ENCODE results near the gene FBXL15. TPM values are rescaled to one million over a fixed set of nuclear protein-coding genes. Genes with fewer than 3 reads are reported as not detected.

The FBXL15 gene
- total RNA-seq, 4 donors from 2014 or later, result 13.4 to 34.0 (median 27.2) TPM

DNA sequence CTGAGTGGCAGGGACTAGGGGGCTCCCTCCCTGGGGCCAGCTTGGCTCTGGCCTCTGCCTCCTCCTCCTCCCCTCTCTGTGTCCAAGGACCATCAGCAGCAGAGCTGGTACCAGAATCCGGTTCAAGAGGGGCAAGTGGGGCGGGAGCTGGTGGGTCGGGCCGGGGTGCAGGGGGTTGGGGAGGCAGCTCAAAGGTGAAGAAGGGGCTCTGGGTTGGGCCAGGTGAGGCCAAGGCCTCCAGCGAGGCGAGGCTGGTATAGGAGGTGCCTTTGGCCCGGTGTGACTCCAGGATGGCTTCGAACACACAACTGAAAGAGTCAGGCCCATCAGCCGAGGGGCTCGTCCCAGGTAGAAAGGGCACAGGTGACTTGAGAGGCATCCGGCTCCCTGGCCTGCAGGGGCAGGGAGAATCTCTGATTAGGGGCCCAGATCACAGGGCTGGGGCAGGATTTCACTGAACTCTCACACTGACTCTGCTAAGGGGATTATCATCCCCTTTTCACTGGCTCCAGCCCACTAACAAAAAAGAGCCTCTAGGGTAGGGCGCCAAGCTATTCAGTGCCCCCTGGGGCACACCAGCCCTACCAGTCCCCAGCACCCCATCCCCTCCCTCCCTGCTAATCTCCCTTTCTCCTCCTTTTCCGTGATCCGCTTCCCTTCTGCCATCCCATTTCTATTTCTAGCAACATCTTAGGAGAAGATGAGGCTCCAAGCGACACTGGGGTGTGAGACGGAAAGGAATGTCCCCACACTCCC is 6.7 kb upstream of the FBXL15 start:
- no peak overlapping the region for H3K4me3 ChIP-seq (replicated peaks in 1 of 3)
- intact Hi-C loops (cut with DNase I), result no loop called here
- no peak overlapping the region for H3K27ac ChIP-seq
- DNase-seq, result no peak
- peaks cover 5 to 16% of the 10 kb centered on the region in 2 donors for H3K4me1 ChIP-seq
- no peaks in the 10 kb centered on the region for H3K9me3 ChIP-seq
- H3K27me3 ChIP-seq, result peaks cover 16% of the 10 kb centered on the region
- H3K36me3 ChIP-seq, result no peaks in the 10 kb centered on the region
- TF ChIP-seq, protein P1, sequence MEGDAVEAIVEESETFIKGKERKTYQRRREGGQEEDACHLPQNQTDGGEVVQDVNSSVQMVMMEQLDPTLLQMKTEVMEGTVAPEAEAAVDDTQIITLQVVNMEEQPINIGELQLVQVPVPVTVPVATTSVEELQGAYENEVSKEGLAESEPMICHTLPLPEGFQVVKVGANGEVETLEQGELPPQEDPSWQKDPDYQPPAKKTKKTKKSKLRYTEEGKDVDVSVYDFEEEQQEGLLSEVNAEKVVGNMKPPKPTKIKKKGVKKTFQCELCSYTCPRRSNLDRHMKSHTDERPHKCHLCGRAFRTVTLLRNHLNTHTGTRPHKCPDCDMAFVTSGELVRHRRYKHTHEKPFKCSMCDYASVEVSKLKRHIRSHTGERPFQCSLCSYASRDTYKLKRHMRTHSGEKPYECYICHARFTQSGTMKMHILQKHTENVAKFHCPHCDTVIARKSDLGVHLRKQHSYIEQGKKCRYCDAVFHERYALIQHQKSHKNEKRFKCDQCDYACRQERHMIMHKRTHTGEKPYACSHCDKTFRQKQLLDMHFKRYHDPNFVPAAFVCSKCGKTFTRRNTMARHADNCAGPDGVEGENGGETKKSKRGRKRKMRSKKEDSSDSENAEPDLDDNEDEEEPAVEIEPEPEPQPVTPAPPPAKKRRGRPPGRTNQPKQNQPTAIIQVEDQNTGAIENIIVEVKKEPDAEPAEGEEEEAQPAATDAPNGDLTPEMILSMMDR (IDR thresholded peaks at IDR 0.05), result no peak
- TF ChIP-seq POLR2A (IDR thresholded peaks at IDR 0.05), result no peak
- WGBS, 2 donors, result 81% methylated on average over 13 to 16 of the region's 16 CpGs

DNA sequence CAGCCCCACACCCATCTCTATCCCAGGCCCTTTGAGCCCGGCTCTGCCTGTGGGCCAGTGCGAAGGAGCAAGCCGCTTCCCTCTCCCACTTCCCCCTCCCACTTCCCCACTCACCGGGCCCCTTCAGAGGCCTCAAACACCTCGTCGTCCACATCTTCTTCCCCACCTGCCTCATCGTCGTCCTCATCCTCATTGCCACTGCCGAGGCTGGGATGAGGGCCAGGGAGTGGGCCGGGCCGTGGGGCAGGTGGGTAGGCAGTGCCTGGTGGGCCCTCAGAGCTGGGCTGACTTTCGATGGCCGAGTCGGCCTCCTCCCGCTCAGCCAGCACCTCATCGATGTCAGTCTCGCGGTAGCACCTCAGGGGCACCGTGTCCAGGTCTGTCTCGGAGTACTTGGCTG is 5.9 kb upstream of the FBXL15 start:
- H3K27me3 ChIP-seq, result peaks cover 11% of the 10 kb centered on the region
- H3K4me1 ChIP-seq, result peaks cover 13 to 20% of the 10 kb centered on the region in 2 donors
- H3K4me3 ChIP-seq (replicated peaks in 1 of 3), result no peak overlapping the region
- intact Hi-C loops (cut with DNase I), result no loop called here
- H3K36me3 ChIP-seq, result no peaks in the 10 kb centered on the region
- 33 to 40% methylated on average over 14 to 19 of the region's 20 CpGs for WGBS, 2 donors
- H3K9me3 ChIP-seq, result no peaks in the 10 kb centered on the region
- no peak for DNase-seq
- no peak for TF ChIP-seq POLR2A (IDR thresholded peaks at IDR 0.05)
- TF ChIP-seq, protein P1 (IDR thresholded peaks at IDR 0.05), result no peak
- no peak overlapping the region for H3K27ac ChIP-seq

DNA sequence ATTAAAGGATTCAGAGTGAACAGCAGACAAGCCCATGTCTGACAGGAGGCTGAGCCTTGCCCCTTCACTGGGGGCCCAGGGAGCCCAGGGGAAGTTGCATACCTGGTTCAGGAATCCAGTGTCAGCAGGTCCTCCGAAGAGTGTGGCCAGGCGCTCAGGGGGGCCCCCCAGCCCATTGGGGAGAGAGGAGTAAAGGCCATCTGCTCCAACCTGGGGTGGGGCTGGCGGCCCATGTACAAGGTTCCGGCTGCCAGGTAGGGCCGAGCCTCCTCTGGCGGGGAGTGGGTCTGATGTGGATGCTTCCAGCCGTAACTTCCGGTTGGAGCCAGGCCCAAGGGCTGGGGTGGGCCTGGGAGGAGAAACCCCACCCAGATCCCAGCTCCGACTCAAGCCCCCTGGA is 4.4 kb upstream of the FBXL15 start:
- H3K4me1 ChIP-seq, result peaks cover 14 to 17% of the 10 kb centered on the region in 2 donors
- H3K9me3 ChIP-seq, result no peaks in the 10 kb centered on the region
- no peaks in the 10 kb centered on the region for H3K27me3 ChIP-seq
- no peak for DNase-seq
- intact Hi-C loops (cut with DNase I), result no loop called here
- no peak for TF ChIP-seq POLR2A (IDR thresholded peaks at IDR 0.05)
- TF ChIP-seq, protein P1 (IDR thresholded peaks at IDR 0.05), result no peak
- no peak overlapping the region for H3K27ac ChIP-seq
- 61 to 88% methylated on average over 5 of the region's 9 CpGs for WGBS, 2 donors
- H3K36me3 ChIP-seq, result no peaks in the 10 kb centered on the region
- no peak overlapping the region for H3K4me3 ChIP-seq (replicated peaks in 1 of 3)

DNA sequence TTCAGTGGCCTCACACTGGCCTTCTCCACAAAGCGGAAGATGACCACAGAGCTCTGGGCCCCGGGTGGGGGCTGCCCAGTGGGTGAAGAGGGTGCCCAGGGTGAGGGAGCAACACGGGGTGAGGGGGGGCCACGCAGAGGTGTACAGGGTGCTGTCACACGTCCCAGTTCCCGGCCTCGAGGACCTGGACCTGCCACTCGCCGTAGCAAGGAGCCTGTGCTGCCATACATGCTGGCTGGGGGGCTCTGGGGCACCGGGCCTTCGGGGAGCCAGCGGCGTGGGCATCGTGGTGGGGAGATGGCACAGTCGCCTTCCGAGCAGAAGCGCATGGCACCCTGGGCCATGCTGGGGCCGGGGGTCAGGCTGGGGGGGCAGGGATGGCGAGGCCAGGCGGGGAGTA is 3.9 kb upstream of the FBXL15 start:
- no peaks in the 10 kb centered on the region for H3K27me3 ChIP-seq
- H3K27ac ChIP-seq, result no peak overlapping the region
- intact Hi-C loops (cut with DNase I), result no loop called here
- peaks cover 14 to 17% of the 10 kb centered on the region in 2 donors for H3K4me1 ChIP-seq
- TF ChIP-seq, protein P1 (IDR thresholded peaks at IDR 0.05), result no peak
- no peak for TF ChIP-seq POLR2A (IDR thresholded peaks at IDR 0.05)
- 83 to 87% methylated on average over 9 to 20 of the region's 20 CpGs for WGBS, 2 donors
- no peaks in the 10 kb centered on the region for H3K36me3 ChIP-seq
- no peak for DNase-seq
- H3K9me3 ChIP-seq, result no peaks in the 10 kb centered on the region
- H3K4me3 ChIP-seq (replicated peaks in 1 of 3), result no peak overlapping the region

DNA sequence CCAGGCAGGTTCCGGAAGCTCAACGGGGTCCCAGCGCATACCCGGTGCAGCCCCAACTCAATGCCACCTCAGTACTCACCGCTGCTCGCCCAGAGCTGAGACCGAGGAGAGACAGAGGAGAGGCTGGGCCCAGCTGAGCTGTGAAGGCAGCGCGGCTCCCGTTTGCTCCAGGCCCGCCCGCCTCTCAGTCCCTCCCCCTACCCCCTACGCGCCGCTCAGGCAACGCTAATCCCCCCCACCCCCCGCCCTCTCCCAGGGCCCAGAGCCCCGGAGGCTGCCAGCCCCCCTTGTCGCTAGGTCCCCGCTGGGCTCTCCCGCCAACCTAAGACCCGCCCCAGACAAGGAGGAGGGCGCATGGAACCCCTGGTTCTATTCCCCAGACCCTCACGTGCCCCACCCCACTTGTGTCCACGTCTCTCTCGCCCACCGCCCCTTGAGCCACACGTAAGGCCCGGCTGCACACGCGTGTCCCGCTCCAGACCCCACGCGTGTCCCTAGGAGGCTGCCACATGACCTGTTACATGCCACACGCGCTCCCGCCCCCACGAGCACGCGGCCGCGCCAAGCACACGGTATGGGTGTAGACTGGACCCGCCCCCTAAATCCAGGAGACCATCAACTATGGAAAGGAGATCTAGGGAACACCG is 1.9 kb upstream of the FBXL15 start, which contains the start of gene PSD:
TSS of gene PSD (minus strand) at position 164 of the 647 bp plus-strand sequence. CDS start 1,747 bp downstream, outside the sequence.
- WGBS, 2 donors, result 0 to 1% methylated on average over 7 to 18 of the region's 45 CpGs
- no peak within 1 kb of the TSS for H3K27ac ChIP-seq

More for the DNA sequence above, 1.9 kb upstream of the FBXL15 start, which contains the start of gene PSD:
- no peak for DNase-seq
- Histone ChIP-seq H3K4me3 (replicated peaks in 1 of 3) (peak within 1 kb of the TSS in 1 of 3 donors; percentile 88), H3K36me3 (peaks cover 0 to 6% of the 10 kb centered on the region in 2 donors), H3K9me3 (no peaks in the 10 kb centered on the region), H3K27me3 (no peaks in the 10 kb centered on the region), H3K4me1 (peaks cover 29 to 35% of the 10 kb centered on the region in 2 donors)
- intact Hi-C loops (cut with DNase I), result no loop called here
- TF ChIP-seq POLR2A (IDR thresholded peaks at IDR 0.05), result no peak
- TF ChIP-seq, protein P1 (IDR thresholded peaks at IDR 0.05), result no peak

All from thyroid gland (tissue), 4 donors.